Lower lobe of right lung (tissue), 2 donors: Measurements from ENCODE around the gene WDR59. TPM values are rescaled to one million over a fixed set of nuclear protein-coding genes. Genes with fewer than 3 reads are reported as not detected.

Experiments used
- ATAC-seq, 2 donors: fragments of 200-7000 bp; cut with Tn5 transposase; one replicate each; pipeline ENCODE4 v1.9.1; 2020 to 2022; ENCODE audit warnings: mild to moderate bottlenecking in 2 of 2, moderate library complexity in 2 of 2
- DNase-seq: peaks from one replicate; pipeline ENCODE4 v3.0.0-alpha.2; 2020
- H3K27ac ChIP-seq: fragments of 200-600 bp; one replicate; pipeline ENCODE4 v1.8.0; 2022
- H3K27me3 ChIP-seq: fragments of 200-600 bp; one replicate; pipeline ENCODE4 v1.8.0; 2022; ENCODE audit warnings: low read depth
- H3K36me3 ChIP-seq: fragments of 200-600 bp; one replicate; pipeline ENCODE4 v1.8.0; 2022; ENCODE audit warnings: mild to moderate bottlenecking
- H3K4me1 ChIP-seq: fragments of 200-600 bp; one replicate; pipeline ENCODE4 v1.8.0; 2022
- H3K4me3 ChIP-seq: fragments of 200-600 bp; one replicate; pipeline ENCODE4 v1.8.0; 2022; ENCODE audit warnings: mild to moderate bottlenecking
- H3K9me3 ChIP-seq: fragments of 200-600 bp; one replicate; pipeline ENCODE4 v1.8.0; 2022
- intact Hi-C: fragments of 100-400 bp; cut with DNase I; formaldehyde crosslinking; loops from one replicate; pipeline ENCODE4 v1.11.0; 2022
- total RNA-seq: library from RNA; stranded (reverse); fragmentation: NEBNext Ultra II Directional; extraction: Animal tissue kit (Norgen Biotek cat#: 25700); gene quantifications from one replicate; pipeline ENCODE4 v1.2.1, GENCODE V29; 2021
- TF ChIP-seq, protein P1 (sequence below): fragments of 200-600 bp; IDR thresholded peaks from one replicate; pipeline ENCODE4 v1.8.0; 2022; ENCODE audit warnings: antibody characterized with exemption, mild to moderate bottlenecking
- donor health status: DM: no; HTN: yes; CAD: no; lungs with severe emphysema.

WDR59 gene
- total RNA-seq, 1 donor from 2014 or later, result 49.5 TPM

DNA sequence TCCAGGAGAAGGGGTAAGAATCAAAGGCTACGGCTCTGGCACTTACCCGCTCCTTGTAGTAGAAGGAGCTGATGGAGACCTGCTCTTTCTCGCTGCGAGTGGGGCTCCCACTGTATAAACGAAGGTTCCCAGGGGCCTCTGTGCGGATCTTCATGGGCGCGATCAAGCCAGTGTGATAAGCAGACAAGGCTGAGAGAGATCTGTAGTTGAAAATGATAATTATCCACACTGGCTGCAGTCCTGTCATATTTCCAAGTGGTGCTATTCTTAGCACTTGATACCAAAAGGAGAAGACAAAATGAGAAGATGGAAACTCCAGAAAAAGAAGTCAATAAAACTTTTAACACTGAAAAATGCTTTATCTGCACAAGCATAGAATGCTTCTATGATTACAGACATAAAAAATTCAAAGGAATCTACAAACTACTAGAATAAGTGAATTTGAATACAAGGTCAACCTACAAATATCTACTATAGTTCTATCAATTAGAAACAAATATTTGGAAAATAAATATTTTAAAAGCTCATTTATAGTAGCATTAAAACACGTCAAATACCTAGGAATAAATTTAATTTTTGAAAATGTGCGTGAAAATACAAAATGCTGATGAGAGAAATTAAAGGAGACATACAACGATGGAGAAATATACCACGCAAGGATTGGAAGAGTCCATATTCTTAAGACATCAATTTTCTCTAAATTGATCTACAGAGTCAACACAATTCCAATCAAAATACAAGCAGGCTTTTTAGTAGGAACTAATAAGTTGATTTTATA is 80.8 kb downstream of the WDR59 start:
- Histone ChIP-seq H3K36me3 (peaks cover 62% of the 10 kb centered on the region), H3K27me3 (no peaks in the 10 kb centered on the region), H3K4me1 (no peaks in the 10 kb centered on the region), H3K9me3 (no peaks in the 10 kb centered on the region), H3K4me3 (no peak overlapping the region), H3K27ac (no peak overlapping the region)
- ATAC-seq (no peak), DNase-seq (no peak)
- intact Hi-C loops, result no loop called here
- TF ChIP-seq, protein P1, sequence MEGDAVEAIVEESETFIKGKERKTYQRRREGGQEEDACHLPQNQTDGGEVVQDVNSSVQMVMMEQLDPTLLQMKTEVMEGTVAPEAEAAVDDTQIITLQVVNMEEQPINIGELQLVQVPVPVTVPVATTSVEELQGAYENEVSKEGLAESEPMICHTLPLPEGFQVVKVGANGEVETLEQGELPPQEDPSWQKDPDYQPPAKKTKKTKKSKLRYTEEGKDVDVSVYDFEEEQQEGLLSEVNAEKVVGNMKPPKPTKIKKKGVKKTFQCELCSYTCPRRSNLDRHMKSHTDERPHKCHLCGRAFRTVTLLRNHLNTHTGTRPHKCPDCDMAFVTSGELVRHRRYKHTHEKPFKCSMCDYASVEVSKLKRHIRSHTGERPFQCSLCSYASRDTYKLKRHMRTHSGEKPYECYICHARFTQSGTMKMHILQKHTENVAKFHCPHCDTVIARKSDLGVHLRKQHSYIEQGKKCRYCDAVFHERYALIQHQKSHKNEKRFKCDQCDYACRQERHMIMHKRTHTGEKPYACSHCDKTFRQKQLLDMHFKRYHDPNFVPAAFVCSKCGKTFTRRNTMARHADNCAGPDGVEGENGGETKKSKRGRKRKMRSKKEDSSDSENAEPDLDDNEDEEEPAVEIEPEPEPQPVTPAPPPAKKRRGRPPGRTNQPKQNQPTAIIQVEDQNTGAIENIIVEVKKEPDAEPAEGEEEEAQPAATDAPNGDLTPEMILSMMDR, result no peak

DNA sequence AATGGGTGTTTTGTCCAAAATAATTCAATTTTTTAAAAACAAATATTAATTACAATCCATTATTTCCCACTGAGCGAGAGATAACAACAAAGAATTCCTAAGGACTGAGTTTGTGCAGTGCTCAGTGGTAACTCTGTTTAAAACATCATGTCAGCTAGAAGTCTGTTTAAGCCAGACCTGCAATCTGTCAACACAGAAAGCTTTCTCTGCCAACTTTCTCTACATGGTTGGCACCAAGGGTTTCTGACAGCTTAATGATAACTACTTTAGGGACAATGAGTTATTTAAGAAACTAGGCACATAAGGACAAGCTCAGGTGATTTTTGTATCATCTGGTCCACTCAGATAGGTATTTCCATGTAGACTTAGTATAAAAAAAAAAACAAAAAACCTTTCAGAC is 81.8 kb downstream of the WDR59 start:
- DNase-seq, result no peak
- Histone ChIP-seq H3K27ac (no peak overlapping the region), H3K4me1 (no peaks in the 10 kb centered on the region), H3K27me3 (no peaks in the 10 kb centered on the region), H3K4me3 (no peak overlapping the region), H3K36me3 (peaks cover 65% of the 10 kb centered on the region), H3K9me3 (no peaks in the 10 kb centered on the region)
- no peak for ATAC-seq
- intact Hi-C loops, result no loop called here
- TF ChIP-seq, protein P1, result no peak

DNA sequence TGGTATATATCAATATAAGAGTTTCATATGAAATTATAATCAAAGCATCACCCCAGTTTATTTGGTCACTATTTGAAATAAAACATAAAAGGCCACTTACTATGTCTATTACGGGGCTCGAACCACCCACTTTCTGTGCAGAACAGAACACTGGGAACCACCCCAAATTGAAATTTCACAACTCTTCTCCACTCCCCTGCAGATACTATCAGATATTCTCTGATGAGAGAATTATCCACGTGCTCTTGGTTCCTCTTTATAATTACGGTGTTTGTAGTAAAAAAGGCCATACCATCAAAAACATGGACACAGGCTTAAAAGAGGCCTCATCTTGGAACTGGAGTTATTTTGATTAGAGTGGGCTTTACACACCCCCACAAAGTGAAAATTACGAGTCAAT is 82.8 kb downstream of the WDR59 start:
- intact Hi-C loops, result no loop called here
- no peaks in the 10 kb centered on the region for H3K27me3 ChIP-seq
- no peaks in the 10 kb centered on the region for H3K9me3 ChIP-seq
- H3K4me1 ChIP-seq, result no peaks in the 10 kb centered on the region
- H3K36me3 ChIP-seq, result peaks cover 65% of the 10 kb centered on the region
- DNase-seq, result no peak
- TF ChIP-seq, protein P1, result no peak
- H3K4me3 ChIP-seq, result no peak overlapping the region
- ATAC-seq, result no peak
- H3K27ac ChIP-seq, result no peak overlapping the region

DNA sequence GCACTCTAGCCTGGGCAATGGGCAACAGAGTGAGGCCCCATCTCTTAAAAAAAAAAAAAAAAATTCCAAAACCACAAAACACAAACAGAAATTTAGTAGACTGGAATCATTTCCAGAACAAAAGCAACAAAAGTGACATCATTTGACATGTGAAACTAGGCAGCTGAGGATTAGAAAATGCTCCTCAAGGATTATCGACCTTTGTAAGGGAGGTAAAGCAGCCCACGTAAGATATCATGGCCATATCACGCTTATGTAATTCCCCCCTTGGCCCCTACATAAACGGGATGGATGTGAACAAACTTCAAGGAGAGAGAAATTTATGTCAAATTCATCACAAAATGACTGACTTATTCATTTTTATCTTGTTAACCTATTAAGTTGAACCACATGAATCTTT is 83.3 kb downstream of the WDR59 start:
- intact Hi-C loops, result no loop called here
- no peak overlapping the region for H3K4me3 ChIP-seq
- H3K36me3 ChIP-seq, result peaks cover 67% of the 10 kb centered on the region
- DNase-seq, result no peak
- no peak for ATAC-seq
- TF ChIP-seq, protein P1, result no peak
- H3K9me3 ChIP-seq, result no peaks in the 10 kb centered on the region
- H3K4me1 ChIP-seq, result no peaks in the 10 kb centered on the region
- H3K27me3 ChIP-seq, result no peaks in the 10 kb centered on the region
- H3K27ac ChIP-seq, result no peak overlapping the region

DNA sequence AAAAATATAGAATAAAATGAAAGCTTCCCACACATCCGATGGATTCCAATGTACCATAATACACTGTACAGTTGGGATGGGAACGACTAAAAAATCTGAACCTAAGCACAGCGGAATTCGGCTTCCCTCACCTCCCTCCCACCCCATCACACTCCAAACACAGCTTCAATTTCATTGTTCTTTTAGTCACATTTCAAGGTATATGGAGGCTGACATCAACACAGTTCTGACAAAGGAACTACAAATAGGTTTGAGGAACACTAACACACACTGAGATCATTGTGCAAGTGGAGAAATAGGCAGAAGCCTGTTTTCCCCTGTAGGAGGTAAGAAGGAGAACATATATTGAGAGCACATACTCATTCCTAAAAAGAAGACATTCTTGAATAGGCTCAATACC is 85.1 kb downstream of the WDR59 start:
- DNase-seq (no peak), ATAC-seq (no peak)
- Histone ChIP-seq H3K27ac (no peak overlapping the region), H3K27me3 (no peaks in the 10 kb centered on the region), H3K36me3 (peaks cover 75% of the 10 kb centered on the region), H3K4me1 (no peaks in the 10 kb centered on the region), H3K9me3 (no peaks in the 10 kb centered on the region), H3K4me3 (no peak overlapping the region)
- TF ChIP-seq, protein P1, result no peak
- intact Hi-C loops, result no loop called here
